Activated CD4-positive, CD25-positive, alpha-beta regulatory T cell (primary cell): ENCODE data around the gene SPEF2.

Experiments
- DNase-seq, 4 experiments: peaks; one replicate each; lab custom pipeline; 2025; lab: John Stamatoyannopoulos, UW

The SPEF2 gene

GRCh38 chr5:35780236-35780635 lies 162.6 kb downstream of the SPEF2 start:
- no peak for DNase-seq

DNA sequence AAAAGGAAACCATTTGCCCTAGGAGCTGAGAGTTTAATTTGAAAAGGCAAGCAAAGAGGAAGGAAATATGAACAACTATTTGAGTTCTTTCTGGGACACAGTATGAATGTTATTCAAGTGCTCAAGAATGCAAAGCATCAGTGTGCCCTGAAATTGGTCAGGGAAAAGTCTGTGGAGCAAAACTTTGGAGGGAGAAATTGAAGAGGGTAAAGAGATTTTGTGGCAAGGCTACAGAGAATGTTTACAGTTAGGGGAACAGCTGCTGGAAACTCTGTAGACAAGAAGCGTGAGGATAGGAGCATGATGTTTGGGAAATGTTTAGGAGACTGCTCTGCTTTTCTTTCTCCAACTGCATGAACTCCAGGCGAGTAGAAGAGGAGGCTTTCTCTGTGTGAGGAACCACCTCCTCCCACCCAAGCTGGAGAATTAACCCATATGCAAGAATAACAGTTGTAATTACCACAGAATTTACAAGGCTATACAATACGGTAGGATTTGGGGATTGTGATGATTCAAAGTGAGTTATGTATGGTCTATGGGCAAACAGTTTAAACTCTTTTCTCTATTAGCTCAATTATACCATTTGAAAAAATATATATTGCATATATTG lies 163.6 kb downstream of the SPEF2 start:
- no peak for DNase-seq

GRCh38 chr5:35783551-35783950 lies 165.9 kb downstream of the SPEF2 start:
- DNase-seq, result no peak

DNA sequence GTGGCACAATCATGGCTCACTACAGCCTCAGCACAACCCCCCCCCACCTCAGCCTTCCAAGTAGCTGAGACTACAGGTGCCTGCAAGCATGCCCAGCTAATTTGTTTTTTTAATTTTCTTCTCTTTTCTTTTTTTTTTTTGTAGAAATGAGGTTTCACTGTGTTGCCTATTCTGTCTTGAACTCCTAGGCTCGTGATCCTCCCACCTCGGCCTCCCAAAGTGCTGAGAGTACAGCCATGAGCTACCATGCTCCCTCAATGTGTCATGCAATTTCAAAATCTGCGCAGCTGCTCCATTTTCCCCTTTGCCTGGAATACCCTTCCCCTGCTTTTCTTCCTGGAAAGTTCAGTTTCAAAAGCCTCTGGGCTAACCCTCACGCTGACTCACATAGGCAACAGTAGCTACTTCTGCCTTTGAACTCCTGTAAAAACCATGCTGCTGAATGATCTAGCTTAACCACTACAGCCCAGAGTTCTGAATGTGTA lies 168.0 kb downstream of the SPEF2 start:
- DNase-seq, result no peak

DNA sequence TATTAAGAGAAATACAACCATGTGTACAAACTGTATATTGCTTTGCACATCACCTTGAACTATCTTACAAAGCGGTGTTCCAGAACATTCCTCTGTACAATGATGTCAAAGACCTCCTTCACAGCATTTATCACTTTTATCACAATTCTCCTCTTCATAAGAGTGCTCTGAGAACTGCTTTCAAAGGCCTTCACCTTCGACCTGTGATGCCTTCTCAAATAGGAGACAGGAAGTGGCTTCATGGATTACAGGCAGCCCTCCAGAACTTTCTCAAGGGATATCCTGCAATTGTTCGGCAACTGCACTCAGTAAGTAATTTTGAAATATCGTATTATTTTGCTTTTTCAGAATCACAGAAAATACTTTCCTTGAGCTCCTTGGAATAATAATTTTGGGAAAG lies 171.1 kb downstream of the SPEF2 start:
- no peak for DNase-seq

DNA sequence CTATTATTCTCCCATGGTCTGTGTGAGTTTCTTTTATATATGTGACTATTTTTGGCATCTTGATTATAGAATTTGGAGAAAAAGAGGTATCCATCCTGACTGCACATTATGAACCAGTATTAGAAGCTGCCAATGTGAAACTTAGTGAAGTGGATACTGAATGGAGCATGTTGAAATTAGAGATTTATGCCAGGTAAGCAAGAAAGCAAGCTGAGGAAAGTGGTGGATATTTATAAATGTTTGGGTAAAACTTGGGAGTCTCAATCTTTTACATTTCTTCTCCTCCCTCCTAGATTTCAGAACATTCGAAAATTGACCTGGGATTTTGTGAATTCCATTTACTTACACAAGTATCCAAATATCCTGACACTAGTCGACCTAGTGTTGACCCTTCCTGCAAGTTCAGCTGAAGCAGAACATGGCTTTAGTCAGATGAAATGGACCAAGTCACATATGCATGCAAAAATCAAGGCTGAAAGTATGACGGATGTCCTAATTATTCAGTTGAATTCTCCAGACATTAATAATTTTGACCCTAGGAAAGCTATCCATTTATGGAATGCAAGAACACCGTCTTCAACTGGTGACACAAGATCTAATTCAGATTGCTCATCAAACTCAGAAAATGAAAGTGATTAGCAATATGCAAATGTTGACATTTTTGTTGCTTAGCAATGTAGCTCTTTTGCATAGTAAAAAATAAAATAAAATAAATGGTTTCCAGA lies 172.2 kb downstream of the SPEF2 start:
- DNase-seq, result no peak

DNA sequence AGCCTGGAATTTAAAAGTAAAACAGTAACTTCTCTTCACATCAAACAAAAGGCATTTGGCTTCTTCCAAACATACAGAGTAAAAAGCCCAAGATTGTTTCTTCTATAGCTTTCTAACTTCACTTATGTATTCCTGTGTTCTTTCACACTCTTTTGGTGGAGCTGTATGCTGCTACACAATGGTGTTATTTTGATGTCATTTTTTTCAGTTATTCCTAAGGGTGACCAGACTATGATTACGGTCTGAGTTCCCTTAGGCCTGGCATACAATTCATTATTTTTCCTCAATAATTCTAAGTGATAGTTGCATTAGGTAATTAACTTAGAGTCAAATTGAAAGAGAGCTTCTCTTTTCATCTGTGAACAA lies 172.8 kb downstream of the SPEF2 start:
- no peak for DNase-seq

DNA sequence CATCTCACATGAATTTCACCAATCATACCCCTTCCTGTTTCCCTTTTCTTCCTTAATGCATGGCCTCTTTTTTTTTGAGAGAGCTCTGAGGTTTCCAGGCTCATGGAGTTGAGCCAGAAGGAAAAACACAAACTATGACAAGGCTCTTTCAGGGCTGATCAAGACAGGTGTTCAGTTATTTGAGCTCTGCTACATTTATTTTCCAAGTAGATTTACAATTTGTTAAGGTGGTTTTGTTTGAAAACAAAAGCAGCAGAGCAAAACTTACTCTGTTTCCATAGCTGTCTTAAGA lies 176.6 kb downstream of the SPEF2 start:
- DNase-seq, result no peak

DNA sequence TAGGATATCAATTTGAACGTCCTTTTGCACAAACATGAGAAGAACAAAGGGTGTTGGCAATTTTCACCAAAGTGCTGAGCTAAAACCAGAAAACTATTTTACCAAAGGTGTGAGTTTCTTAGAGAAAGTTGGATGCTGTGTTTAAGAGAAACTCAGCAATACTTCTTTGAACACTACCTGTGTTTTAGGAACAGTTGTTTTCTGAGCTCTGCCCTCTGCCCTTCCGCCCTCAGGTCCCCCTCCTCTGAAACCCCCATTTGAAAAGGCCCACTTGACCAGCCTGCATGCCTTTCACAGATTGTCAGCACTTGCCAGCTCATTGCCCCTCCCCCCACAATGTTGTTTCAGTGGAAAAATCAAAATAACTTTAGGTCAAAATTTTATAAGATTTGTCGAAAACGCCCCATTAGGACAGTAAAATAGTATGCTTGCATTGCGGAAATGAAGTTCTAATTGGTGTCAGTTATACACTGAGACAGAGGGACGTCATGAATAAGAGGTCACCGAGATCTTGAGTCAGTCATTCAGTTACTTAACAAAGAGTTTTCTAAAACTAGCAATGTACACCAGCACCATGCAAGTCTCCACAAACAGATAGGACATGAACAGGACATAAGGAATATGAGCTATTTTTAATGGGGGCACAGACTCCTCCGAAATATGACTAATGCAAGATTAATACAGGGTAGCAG lies 177.2 kb downstream of the SPEF2 start:
- DNase-seq, result no peak

- no peak for DNase-seq
Measured at GRCh38 chr5:35799181-35799580, 181.5 kb downstream of the SPEF2 start.

DNA sequence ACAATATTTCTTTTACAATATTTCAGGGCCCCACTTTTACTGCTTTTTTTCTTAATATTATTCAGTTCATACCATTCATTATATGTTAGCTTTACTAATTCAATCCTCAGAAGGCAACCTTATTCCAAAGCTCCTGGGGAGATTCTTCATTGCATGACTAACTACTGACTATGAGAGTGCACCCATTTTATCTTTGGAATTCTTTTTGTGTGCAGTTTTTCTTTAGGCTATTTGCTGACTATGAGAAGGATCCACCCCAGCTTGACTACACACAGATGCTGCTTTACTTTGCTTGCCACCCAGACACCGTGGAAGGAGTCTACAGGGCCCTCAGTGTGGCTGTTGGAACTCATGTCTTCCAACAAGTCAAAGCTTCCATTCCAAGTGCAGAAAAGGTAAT lies 182.1 kb downstream of the SPEF2 start:
- no peak for DNase-seq

DNA sequence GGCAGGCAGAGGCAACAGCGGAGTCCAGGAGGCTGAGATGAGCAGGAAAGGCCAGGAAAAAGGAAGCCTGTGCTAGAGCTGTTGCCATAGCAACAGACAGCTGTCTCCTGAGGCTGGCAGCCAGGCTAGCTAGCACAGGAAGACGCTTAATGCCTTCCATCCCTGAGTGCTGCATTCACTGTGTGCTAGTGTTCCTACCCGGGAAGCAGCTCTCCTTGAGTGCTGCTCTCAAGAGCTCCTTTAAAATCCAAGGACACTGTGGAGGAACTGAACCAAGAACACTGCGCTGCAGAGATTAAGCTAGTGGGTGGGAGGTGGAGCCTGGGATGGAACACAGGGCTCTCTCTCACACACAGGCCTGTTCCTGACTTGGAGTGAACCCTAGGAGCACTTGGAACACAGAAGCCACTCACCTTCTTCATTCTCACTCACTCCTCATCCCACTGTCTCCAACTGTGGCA lies 185.6 kb downstream of the SPEF2 start:
- no peak for DNase-seq

GRCh38 chr5:35804201-35804653 lies 186.6 kb downstream of the SPEF2 start:
- DNase-seq, result no peak

- DNase-seq, result no peak
Measured at GRCh38 chr5:35804841-35805240, 187.2 kb downstream of the SPEF2 start.

DNA sequence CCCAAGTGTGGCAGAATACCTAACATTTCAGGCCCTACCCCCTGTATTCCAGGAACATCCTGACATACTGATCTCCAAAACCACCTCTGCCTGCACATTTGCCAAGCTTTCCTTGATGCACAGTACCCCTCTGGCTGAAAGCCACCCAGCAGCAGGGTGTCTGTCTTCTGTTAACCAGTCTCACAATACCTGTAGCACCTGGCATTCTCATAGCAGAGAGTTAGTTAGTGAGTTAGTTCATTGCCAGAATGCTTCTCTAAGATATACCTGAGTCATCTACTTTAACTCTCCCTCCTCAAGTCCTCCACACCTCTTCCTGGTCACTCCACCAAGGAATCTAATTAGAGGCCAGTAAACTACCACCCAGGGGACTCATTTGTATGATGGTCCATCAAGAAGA lies 192.9 kb downstream of the SPEF2 start:
- no peak for DNase-seq

DNA sequence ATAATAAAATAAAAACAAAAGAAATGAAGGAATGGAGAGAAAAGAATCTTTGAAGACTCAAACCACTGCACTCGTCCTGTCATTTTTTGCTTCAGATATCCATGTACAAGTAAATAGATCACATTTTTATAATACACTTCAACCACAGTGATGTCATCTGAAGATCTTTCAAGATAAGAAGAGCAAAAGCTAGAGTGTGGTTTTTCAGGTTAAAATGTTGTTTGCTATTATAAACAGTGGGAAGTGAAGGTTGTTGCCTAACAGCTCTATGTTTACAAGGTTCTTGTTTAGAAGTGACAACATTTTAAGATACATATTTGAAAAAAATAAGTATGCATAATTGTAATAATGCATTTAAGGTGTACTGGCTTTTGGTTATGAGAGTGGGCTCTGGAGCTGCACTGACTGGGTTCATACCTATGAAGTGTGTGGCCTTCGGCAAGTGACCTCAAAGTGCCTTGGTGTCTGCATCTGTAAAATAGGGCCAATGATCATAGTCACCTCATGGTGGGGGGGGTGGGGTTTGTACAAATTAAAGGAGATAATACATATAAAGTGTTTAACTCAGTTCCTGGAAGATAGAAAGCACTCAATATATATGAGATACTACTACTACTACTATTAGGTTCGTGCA lies 193.6 kb downstream of the SPEF2 start:
- peak in 1 of 4 experiments; percentile 3 for DNase-seq

- no peak for DNase-seq
Measured at GRCh38 chr5:35813521-35813920, 195.9 kb downstream of the SPEF2 start.

GRCh38 chr5:35815089-35815936 lies 197.7 kb downstream of the SPEF2 start:
- no peak for DNase-seq

DNA sequence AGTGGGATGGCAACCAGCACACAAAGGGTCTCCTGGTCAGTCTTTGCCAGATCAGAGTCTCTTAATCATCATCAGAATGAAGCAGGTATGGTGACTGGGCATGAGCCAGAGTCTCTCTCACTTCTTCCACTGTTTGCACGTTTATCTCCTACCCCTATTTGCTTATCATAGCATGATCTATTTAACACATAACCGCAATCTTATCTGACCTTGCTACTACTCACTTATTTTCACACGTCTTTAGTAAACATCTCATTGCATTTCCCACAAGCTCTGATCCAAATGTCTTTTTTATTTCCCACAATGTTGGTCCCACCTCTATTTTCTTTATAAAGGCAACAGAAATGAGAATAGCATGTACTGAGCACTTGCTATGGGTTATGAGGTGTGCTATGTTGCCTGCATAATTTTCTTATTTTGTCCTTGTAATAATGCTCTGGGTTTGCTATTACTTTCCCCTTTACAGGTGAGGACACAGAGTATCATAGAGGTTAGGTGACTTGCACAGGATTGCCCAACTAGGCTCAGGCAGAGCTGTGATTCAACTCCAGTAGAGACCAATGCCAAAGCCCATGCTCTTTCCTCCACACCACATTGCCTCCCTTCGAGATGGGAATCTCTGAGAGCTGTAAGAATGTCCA lies 199.3 kb downstream of the SPEF2 start:
- no peak for DNase-seq

- DNase-seq, result no peak
Measured at GRCh38 chr5:35819026-35819425, 201.4 kb downstream of the SPEF2 start.

- no peak for DNase-seq
Measured at GRCh38 chr5:35819668-35820067, 202.0 kb downstream of the SPEF2 start.
